ENCODE data around the gene SUCLG2. TPM values are rescaled to one million over a fixed set of nuclear protein-coding genes. Genes with fewer than 3 reads are reported as not detected.

SUCLG2 gene
- total and polyA plus RNA-seq, 10 of the 15 experiments (the other 5 are each of a cell fraction or from before 2014, with no cell fraction given), result 17.8 to 50.9 (median 37.2) TPM

GRCh38 chr3:67384760-67385397 is 269.5 kb downstream of the SUCLG2 start:
- Histone ChIP-seq H3K4me2 (ENCODE audit: control insufficient read depth, insufficient read depth) (no peak overlapping the region), H3K4me3 (no peak overlapping the region), H3K4me1 (ENCODE audit: control insufficient read depth, insufficient read depth, low read length) (peaks cover 6% of the 10 kb centered on the region; the same call in 1 of the 2 replicates), H4K20me1 (ENCODE audit: control insufficient read depth, insufficient read depth) (no peaks in the 10 kb centered on the region), H3K79me2 (ENCODE audit: control insufficient read depth, insufficient read depth, low read length) (no peaks in the 10 kb centered on the region), H3K27ac (ENCODE audit: control insufficient read depth, insufficient read depth) (no peak overlapping the region), H3K9me3 (replicated peaks; ENCODE audit: control insufficient read depth, insufficient read depth, low read length) (peaks cover 5% of the 10 kb centered on the region; the same call in 2 of the 3 replicates), H3K27me3 (replicated peaks in 1 of 2; ENCODE audit: control insufficient read depth in 2 of 2, insufficient read depth in 2 of 2, low read length in 1 of 2) (no peaks in the 10 kb centered on the region), H2AFZ (ENCODE audit: control insufficient read depth, low read depth, low read length) (no peak overlapping the region), H3K36me3 (ENCODE audit: control insufficient read depth in 2 of 2, insufficient read depth in 2 of 2, low read length in 1 of 2) (no peaks in the 10 kb centered on the region), H3K9ac (ENCODE audit: control insufficient read depth, insufficient read depth, low read length) (no peak overlapping the region)
- CTCF ChIA-PET, result interaction anchor here (0.8 to 8.4 kb wide), 13 partner anchors 11 to 1491 kb away, joined by 3 to 106 read pairs (median 5); no protein-coding TSS in a partner anchor
- TF ChIP-seq RAD21 (IDR thresholded peaks at IDR 0.05; ENCODE audit: insufficient read depth, low read depth, low read length) (peak; percentile 63), STAT3 (IDR thresholded peaks at IDR 0.05; ENCODE audit: low read depth, low read length) (no peak), CTCF (IDR thresholded peaks at IDR 0.05 in 2 of 3, conservative IDR thresholded peaks at IDR 0.05 in 1 of 3; ENCODE audit: control insufficient read depth in 2 of 3, extremely low read depth in 1 of 3, insufficient read depth in 1 of 3, low read depth in 3 of 3, low read length in 3 of 3) (peak; percentile 39 to 61 (median 42)), SMC3 (IDR thresholded peaks at IDR 0.05; ENCODE audit: borderline replicate concordance, low read length) (peak; percentile 34; the same call in 1 of the 2 replicates)
- TF ChIP-seq, protein P1, sequence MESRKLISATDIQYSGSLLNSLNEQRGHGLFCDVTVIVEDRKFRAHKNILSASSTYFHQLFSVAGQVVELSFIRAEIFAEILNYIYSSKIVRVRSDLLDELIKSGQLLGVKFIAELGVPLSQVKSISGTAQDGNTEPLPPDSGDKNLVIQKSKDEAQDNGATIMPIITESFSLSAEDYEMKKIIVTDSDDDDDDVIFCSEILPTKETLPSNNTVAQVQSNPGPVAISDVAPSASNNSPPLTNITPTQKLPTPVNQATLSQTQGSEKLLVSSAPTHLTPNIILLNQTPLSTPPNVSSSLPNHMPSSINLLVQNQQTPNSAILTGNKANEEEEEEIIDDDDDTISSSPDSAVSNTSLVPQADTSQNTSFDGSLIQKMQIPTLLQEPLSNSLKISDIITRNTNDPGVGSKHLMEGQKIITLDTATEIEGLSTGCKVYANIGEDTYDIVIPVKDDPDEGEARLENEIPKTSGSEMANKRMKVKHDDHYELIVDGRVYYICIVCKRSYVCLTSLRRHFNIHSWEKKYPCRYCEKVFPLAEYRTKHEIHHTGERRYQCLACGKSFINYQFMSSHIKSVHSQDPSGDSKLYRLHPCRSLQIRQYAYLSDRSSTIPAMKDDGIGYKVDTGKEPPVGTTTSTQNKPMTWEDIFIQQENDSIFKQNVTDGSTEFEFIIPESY (IDR thresholded peaks at IDR 0.05), result 0 out of 2 replicates have a peak, but pooled peaks have one; percentile 44
- FAIRE-seq, result peak; percentile 27
- DNase-seq (ENCODE audit: low read depth, low spot score), result no peak
- POLR2A ChIA-PET, result no interaction called here
- intact Hi-C loops (cut with micrococcal nuclease; ENCODE audit: unreplicated experiment) (loop anchor here (1.0 to 10.0 kb wide), 5 partner anchors 273 to 1590 kb away; no protein-coding TSS in a partner anchor), in situ Hi-C loops (cut with MboI) (loop anchor here (5.0 kb wide), 1 partner anchor 407 kb away; no protein-coding TSS in a partner anchor)
- SMC1A ChIA-PET (ENCODE audit: uncharacterized antibody, unreplicated experiment), result interaction anchor here (0.7 to 5.9 kb wide), 5 partner anchors 10 to 1490 kb away, joined by 3 to 45 read pairs (median 4); no protein-coding TSS in a partner anchor
- WGBS (ENCODE audit: insufficient coverage, insufficient replicate concordance, low lambda C conversion rate, missing lambda C conversion rate), result 94% methylated on average over 10 of the region's 10 CpGs
- RAD21 ChIA-PET (ENCODE audit: unreplicated experiment), result interaction anchor here (1.3 to 5.0 kb wide), 3 partner anchors 271 to 405 kb away, joined by 3 to 37 read pairs (median 4); no protein-coding TSS in a partner anchor
- BruUV-seq (replicated peaks), result no TSS peak
- ATAC-seq, result peak; percentile 68
